Endothelial cell of coronary artery (primary cell): ENCODE results near the gene OXSR1. TPM values are rescaled to one million over a fixed set of nuclear protein-coding genes. Genes with fewer than 3 reads are reported as not detected.

ENCODE experiments used
- total RNA-seq: library from RNA; depleted of rRNA; stranded (reverse); fragments of >200 nt; gene quantifications from 2 replicates; pipeline ENCODE4 v1.2.3, GENCODE V29; 2014

OXSR1 gene
- total RNA-seq: 31.0 and 40.4 TPM in 2 replicates

DNA sequence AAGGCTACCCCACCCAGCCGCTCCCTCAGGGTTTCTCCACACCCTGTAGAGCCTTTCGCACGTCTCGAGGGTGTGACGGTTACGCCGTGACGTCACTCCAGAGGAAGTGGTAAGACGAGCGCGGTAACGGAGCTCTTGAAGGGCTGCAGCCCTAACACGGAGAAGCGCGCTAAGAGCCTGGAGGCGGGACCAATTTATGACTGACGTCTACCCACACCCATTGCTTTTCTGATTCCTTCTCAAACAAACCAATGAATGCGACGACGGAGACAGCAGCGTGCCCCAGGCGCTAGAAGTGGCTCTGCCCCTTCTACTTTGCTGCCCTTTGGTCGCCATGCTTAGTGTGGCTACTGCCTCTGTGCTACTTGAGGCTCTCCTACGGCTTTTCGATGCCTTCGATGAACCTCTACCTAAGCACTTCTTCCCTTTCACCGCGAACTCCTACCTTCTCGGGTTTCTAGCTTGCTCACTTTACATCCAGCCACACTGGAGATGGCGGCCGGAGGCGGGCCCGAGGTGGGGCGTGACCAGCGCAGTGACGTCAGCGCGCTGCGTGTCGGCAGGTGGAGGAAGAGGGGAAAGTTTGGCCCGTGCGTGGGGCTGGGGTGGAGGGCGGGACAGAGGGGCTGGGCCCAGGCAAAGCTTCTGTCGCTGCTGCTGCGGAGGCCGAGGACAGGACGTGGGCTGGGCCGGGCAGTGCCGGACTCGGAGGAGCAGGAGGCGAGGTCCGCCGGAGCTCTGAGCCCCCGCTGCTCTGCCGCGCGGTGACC, at the start of gene OXSR1:
Gene OXSR1 (plus strand): TSS at position 586 of the 770 bp plus-strand sequence. CDS start 340 bp downstream, outside the sequence.

DNA sequence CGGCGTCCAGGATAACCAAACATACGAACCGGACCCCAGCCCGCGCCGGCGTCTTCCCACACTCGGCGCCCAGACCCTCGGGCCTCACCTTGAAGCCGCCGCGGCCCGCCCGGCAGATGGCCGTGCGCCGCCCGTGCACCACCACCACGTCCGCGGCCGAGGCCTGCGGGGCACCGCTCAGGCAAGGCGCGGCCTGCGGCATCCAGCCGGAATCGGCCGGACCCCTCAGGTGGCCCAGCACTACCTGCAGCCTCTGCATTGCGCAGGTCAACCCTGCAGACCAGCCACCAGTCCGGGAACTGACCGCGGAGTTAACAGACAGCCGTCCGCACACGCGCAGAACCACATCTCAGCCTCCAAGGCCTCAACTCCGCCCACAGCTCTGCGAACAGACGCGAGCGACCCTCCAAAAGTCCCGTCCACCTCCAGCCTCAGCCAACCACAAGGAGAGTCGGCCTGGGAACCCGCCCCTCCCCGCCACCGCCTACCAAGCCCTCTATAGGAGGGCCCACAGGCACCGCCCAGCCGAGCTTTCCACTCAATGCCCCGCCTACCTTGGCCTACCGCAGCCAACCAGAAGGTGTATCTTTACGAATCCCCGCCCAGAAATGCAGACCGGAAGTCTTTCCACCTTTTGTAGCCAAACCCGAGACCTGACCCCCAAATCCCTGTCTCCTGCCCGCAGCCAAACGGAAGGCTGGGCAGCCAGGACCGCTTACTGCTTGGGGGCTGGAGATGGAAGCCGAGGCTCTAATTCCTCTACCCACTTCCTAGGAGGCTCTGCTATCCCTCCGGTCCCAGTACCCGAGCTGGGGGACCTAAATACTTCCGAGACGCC, 28.3 kb upstream of the OXSR1 start, which contains the start of gene ACAA1:
Gene ACAA1 (minus strand): TSS at position 351 of the 838 bp plus-strand sequence. CDS start 92 bp downstream, at position 259.

GRCh38 chr3:38138349-38139190, 26.8 kb upstream of the OXSR1 start, which contains the start of gene MYD88:
Gene MYD88 (plus strand): TSS chr3:38138661. CDS start chr3:38138701, 40 bp downstream.

GRCh38 chr3:38265604-38266307, 100.4 kb downstream of the OXSR1 start, which contains the start of gene SLC22A13:
Gene SLC22A13 (plus strand): TSS chr3:38265812. CDS start chr3:38265861, 49 bp downstream.

DNA sequence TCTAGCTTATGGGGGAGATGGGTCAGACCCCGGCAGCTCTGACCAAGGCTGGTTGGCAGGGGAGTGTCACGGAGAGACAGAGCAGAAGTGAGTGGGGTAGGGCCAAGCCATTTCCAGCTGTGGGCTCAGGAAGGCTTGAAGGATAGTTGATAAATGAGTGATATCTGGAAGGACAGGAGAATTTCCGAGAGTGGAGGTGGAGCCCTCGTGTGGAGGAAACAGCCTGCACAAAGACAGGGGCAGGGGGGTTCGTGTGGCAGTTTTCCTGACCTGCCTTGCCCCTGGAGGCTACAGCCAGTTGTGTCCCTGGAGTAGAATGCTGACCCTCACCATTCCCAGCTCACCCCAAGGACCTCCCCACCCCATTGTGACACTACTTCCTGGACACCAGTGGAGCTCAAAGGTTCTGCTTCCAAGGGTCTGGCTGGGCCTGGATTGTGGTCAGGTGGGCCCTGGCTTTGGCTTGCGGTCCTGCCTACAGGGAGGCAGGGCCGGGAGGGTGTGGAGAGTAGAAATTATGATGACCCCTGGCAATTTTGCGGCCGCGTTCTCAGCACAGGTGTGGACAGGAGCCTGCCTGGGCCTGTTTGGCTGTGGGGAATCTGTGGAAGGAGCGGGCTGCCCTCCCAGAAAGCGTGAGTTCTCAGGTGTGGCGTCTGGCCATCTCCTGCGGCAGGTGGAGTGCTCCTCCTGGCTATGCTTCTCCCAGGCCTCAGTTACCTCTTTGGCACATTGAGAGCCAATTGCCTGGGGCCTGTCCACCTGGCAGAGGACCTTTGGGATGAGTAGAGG, 116.8 kb downstream of the OXSR1 start, which contains the start of gene SLC22A14:
Gene SLC22A14 (plus strand): TSS at position 400 of the 792 bp plus-strand sequence. CDS start 23,733 bp downstream, outside the sequence.

Other genes starting within 250 kb of the OXSR1 start
- 6.1 and 6.7 TPM in 2 replicates for gene VILL, start 174.8 kb upstream of the OXSR1 start, total RNA-seq
- gene PLCD1, start 135.9 kb upstream of the OXSR1 start, total RNA-seq: 9.6 and 18.1 TPM in 2 replicates
- gene DLEC1, start 126.3 kb upstream of the OXSR1 start, total RNA-seq: under 0.01 TPM in 1 of 2 replicates, not detected in the other
- gene ACAA1, start 28.4 kb upstream of the OXSR1 start, total RNA-seq: 41.1 and 45.3 TPM in 2 replicates
- 12.1 and 12.8 TPM in 2 replicates for gene MYD88, start 26.9 kb upstream of the OXSR1 start, total RNA-seq
- gene SLC22A13, start 100.3 kb downstream of the OXSR1 start, total RNA-seq: 0.09 and 0.38 TPM in 2 replicates
- gene SLC22A14, start 116.8 kb downstream of the OXSR1 start, total RNA-seq: 0.09 TPM in 2 replicates
- gene XYLB, start 181.2 kb downstream of the OXSR1 start, total RNA-seq: 3.2 and 3.5 TPM in 2 replicates